H1 (cell line): Measurements from ENCODE around the gene IFT81. TPM values are rescaled to one million over a fixed set of nuclear protein-coding genes. Genes with fewer than 3 reads are reported as not detected.

ENCODE experiments used
- ASH2L ChIP-seq: fragments of 200-600, 300-600 bp; sonication (generic); IDR thresholded peaks from one replicate; pipeline ENCODE4 v1.7.1; 2017; ENCODE audit warnings: low read length
- CHD7 ChIP-seq: fragments of 300-600 bp; sonication (generic); IDR thresholded peaks from 2 replicates; pipeline ENCODE4 v1.7.1; 2012; ENCODE audit warnings: low read length, moderate library complexity, mild to moderate bottlenecking, inconsistent platforms; ENCODE audit not compliant: insufficient replicate concordance
- GABPA ChIP-seq: IDR thresholded peaks from 2 replicates; pipeline ENCODE4 v1.6.1; 2011; ENCODE audit warnings: mild to moderate bottlenecking, low read length, moderate library complexity, borderline replicate concordance; ENCODE audit not compliant: insufficient read depth
- GTF2F1 ChIP-seq: IDR thresholded peaks from 2 replicates; pipeline ENCODE4 v1.6.1; 2012; ENCODE audit warnings: low read depth, low read length, improper control_type of control experiment, borderline replicate concordance
- POLR2A ChIP-seq, 2 experiments: IDR thresholded peaks; 1 replicate in 1 of 2; 2 replicates in 1 of 2; pipeline ENCODE4 v1.6.1; 2011; ENCODE audit warnings: low read depth in 2 of 2, low read length in 2 of 2, mild to moderate bottlenecking in 2 of 2; ENCODE audit errors: control extremely low read depth in 1 of 2
- SAP30 ChIP-seq: fragments of 300-600 bp; sonication (generic); IDR thresholded peaks from 2 replicates; pipeline ENCODE4 v1.7.1; 2012; ENCODE audit warnings: low read length, moderate library complexity, mild to moderate bottlenecking, inconsistent platforms; ENCODE audit not compliant: insufficient read depth, insufficient replicate concordance
- SRF ChIP-seq: IDR thresholded peaks from 2 replicates; pipeline ENCODE4 v1.6.1; 2011; ENCODE audit warnings: mild to moderate bottlenecking, low read depth, low read length, moderate library complexity
- TAF1 ChIP-seq: IDR thresholded peaks from 2 replicates; pipeline ENCODE4 v1.6.1; 2011; ENCODE audit warnings: mild to moderate bottlenecking, low read depth, low read length
- TEAD4 ChIP-seq: IDR thresholded peaks from 2 replicates; pipeline ENCODE4 v1.6.1; 2012; ENCODE audit warnings: low read depth, low read length, inconsistent platforms, mixed read lengths
- polyA plus RNA-seq, 7 experiments: library from polyadenylated mRNA; depleted of rRNA in 3 of 7; stranded (reverse) in 5 of 7; unstranded in 2 of 7; fragments of >200 nt in 5 of 7; fragments of 200-250 nt in 2 of 7; gene quantifications; 1 replicate in 5 of 7; 2 replicates in 1 of 7; 4 replicates in 1 of 7; pipeline versions ENCODE4 v1.2.1 to v1.2.3, GENCODE V29; 2011 to 2013; ENCODE audit warnings: missing spikeins in 2 of 7, mixed read lengths in 2 of 7
- total RNA-seq: library from RNA; stranded (reverse); fragmentation: NEBNext Ultra II Directional; extraction: Animal tissue kit (Norgen Biotek cat#: 25700); gene quantifications from 2 replicates; pipeline ENCODE4 v1.2.1, GENCODE V29; 2021
- TF ChIP-seq, protein P1 (sequence below): IDR thresholded peaks from 2 replicates; pipeline ENCODE4 v1.6.1; 2011; ENCODE audit warnings: low read depth, mild to moderate bottlenecking, low read length; ENCODE audit not compliant: insufficient read depth

IFT81 gene
- total and polyA plus RNA-seq, 2 of the 8 experiments (the other 6 are each of a cell fraction or from before 2014, with no cell fraction given): 4.1 to 14.5 TPM

GRCh38 chr12:110109037-110109836, 14.9 kb upstream of the IFT81 start (continued):
- TF ChIP-seq CHD7: no peak
- TF ChIP-seq GABPA: no peak
- peak; percentile 61; the same call in 1 of the 2 replicates for TF ChIP-seq SRF
- no peak for TF ChIP-seq TAF1
- TF ChIP-seq, protein P1, sequence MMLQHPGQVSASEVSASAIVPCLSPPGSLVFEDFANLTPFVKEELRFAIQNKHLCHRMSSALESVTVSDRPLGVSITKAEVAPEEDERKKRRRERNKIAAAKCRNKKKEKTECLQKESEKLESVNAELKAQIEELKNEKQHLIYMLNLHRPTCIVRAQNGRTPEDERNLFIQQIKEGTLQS: no peak
- no peak for TF ChIP-seq SAP30
- peak; percentile 57 for TF ChIP-seq TEAD4
- no peak for TF ChIP-seq POLR2A (IDR thresholded peaks at IDR 0.05; ENCODE audit: control extremely low read depth in 1 of 2, low read depth in 2 of 2, low read length in 2 of 2)
- TF ChIP-seq GTF2F1: no peak
- peak; percentile 42 for TF ChIP-seq ASH2L
